HL-60 (cell line): ENCODE data around the gene CELA3A.

ENCODE experiments used
- DNase-seq, 2 experiments: peaks; one replicate each; pipeline ENCODE4 v3.0.0-alpha.2; 2010 to 2020; ENCODE audit warnings: low read depth in 1 of 2, low spot score in 1 of 2
- H3K27ac ChIP-seq: fragments of 250-450 bp; sonication (Bioruptor Pico); replicated peaks from 2 replicates; pipeline ENCODE4 v1.5.1; 2020; ENCODE audit warnings: mild to moderate bottlenecking, moderate library complexity
- H3K27me3 ChIP-seq: fragments of 250-450 bp; sonication (Bioruptor Pico); 2 replicates; pipeline ENCODE4 v1.5.1; 2021; ENCODE audit warnings: mild to moderate bottlenecking, moderate library complexity; ENCODE audit not compliant: insufficient read depth, poor library complexity, severe bottlenecking
- H3K4me3 ChIP-seq: replicated peaks from 2 replicates; pipeline ENCODE4 v1.5.1; 2011; ENCODE audit warnings: mild to moderate bottlenecking, control low read depth, low read length; ENCODE audit not compliant: insufficient read depth
- GABPA ChIP-seq: IDR thresholded peaks from 2 replicates; pipeline ENCODE4 v1.6.1; 2012; ENCODE audit warnings: low read depth
- POLR2AphosphoS5 ChIP-seq: IDR thresholded peaks from 2 replicates; pipeline ENCODE4 v1.6.1; 2012; ENCODE audit warnings: low read depth
- SPI1 ChIP-seq: IDR thresholded peaks from 2 replicates; pipeline ENCODE4 v1.6.1; 2012; ENCODE audit warnings: low read depth, mild to moderate bottlenecking, borderline replicate concordance
- long read RNA-seq: library from polyadenylated mRNA; unstranded; transcript quantifications from one replicate; pipeline ENCODE4 v2.0.0, GENCODE V29; 2020
- TF ChIP-seq, protein P1 (sequence below): IDR thresholded peaks from 2 replicates; pipeline ENCODE4 v1.6.1; 2012; ENCODE audit warnings: low read depth; ENCODE audit not compliant: insufficient replicate concordance
- TF ChIP-seq, protein P2 (sequence below): IDR thresholded peaks from one replicate; pipeline ENCODE4 v1.5.1; 2011; ENCODE audit warnings: low read length, control low read depth, inconsistent platforms; ENCODE audit not compliant: insufficient read depth

Gene CELA3A, protein sequence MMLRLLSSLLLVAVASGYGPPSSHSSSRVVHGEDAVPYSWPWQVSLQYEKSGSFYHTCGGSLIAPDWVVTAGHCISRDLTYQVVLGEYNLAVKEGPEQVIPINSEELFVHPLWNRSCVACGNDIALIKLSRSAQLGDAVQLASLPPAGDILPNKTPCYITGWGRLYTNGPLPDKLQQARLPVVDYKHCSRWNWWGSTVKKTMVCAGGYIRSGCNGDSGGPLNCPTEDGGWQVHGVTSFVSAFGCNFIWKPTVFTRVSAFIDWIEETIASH
- long read RNA-seq, result 0 reads

DNA sequence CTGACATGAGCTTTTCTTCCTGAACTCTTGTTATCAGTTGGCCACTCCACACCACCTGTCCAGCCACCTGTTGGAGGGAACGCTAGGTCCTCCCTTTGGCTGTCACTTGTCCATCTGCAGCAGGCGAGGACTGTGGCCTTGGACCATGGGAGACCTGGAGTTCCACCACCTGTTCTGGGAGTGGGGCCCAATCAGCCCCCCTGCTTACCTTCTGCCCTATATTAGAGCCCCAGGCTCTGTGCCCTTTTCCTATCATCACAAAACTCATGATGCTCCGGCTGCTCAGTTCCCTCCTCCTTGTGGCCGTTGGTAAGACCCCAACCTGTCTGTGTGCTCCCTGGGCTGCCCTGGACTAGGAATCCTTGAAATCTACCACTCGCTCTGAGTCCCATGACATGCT lies at the start of gene CELA3A:
Gene CELA3A, plus strand, starts transcription at position 249 of the 400 bp plus-strand sequence. Its CDS starts 18 bp downstream, at position 267.
- H3K4me3 ChIP-seq, result no peak within 1 kb of the TSS
- no peaks in the 10 kb centered on the region for H3K27me3 ChIP-seq
- DNase-seq, result no peak
- no peak within 1 kb of the TSS for H3K27ac ChIP-seq
- TF ChIP-seq POLR2AphosphoS5, result no peak
- TF ChIP-seq, protein P1, sequence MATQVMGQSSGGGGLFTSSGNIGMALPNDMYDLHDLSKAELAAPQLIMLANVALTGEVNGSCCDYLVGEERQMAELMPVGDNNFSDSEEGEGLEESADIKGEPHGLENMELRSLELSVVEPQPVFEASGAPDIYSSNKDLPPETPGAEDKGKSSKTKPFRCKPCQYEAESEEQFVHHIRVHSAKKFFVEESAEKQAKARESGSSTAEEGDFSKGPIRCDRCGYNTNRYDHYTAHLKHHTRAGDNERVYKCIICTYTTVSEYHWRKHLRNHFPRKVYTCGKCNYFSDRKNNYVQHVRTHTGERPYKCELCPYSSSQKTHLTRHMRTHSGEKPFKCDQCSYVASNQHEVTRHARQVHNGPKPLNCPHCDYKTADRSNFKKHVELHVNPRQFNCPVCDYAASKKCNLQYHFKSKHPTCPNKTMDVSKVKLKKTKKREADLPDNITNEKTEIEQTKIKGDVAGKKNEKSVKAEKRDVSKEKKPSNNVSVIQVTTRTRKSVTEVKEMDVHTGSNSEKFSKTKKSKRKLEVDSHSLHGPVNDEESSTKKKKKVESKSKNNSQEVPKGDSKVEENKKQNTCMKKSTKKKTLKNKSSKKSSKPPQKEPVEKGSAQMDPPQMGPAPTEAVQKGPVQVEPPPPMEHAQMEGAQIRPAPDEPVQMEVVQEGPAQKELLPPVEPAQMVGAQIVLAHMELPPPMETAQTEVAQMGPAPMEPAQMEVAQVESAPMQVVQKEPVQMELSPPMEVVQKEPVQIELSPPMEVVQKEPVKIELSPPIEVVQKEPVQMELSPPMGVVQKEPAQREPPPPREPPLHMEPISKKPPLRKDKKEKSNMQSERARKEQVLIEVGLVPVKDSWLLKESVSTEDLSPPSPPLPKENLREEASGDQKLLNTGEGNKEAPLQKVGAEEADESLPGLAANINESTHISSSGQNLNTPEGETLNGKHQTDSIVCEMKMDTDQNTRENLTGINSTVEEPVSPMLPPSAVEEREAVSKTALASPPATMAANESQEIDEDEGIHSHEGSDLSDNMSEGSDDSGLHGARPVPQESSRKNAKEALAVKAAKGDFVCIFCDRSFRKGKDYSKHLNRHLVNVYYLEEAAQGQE, result no peak
- TF ChIP-seq SPI1, result no peak

DNA sequence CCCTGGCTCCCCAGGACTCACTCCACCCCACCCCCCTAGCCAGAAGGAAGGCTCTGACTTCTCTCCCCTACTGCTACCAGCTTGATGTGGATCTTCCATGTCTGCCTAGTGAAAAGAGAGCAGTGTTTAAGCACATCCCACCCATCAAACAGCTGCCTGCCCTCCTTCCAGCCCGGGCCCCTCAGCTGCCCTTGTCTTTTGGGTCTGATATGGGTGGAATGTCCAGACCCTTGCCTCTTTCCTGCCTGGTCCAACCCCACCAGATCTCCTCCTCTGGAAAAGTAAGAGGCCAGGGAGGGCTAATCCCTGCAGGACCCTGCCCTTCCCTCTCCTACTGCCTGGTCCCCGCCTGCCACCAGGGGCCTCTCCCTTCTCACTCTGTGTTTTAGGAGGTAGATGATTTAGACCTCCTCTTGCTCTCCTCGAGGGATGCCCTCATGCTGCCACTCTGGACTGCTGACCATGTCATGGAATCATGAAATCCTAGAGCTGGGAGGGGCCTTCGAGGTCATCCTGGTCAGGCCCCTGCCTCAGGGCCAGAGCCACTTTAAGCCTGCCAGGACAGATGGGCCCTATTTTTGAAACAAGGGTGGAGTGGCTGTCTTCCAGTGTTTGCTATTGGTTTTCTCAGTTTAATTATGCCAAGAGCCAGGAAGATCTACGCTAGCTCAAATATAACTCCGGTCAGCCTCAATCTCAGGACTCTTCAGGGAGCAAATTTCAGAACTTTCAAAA lies 48.5 kb upstream of the CELA3A start:
- no peak for TF ChIP-seq GABPA
- no peak for TF ChIP-seq POLR2AphosphoS5
- TF ChIP-seq, protein P1, result no peak
- TF ChIP-seq SPI1, result no peak
- TF ChIP-seq, protein P2, sequence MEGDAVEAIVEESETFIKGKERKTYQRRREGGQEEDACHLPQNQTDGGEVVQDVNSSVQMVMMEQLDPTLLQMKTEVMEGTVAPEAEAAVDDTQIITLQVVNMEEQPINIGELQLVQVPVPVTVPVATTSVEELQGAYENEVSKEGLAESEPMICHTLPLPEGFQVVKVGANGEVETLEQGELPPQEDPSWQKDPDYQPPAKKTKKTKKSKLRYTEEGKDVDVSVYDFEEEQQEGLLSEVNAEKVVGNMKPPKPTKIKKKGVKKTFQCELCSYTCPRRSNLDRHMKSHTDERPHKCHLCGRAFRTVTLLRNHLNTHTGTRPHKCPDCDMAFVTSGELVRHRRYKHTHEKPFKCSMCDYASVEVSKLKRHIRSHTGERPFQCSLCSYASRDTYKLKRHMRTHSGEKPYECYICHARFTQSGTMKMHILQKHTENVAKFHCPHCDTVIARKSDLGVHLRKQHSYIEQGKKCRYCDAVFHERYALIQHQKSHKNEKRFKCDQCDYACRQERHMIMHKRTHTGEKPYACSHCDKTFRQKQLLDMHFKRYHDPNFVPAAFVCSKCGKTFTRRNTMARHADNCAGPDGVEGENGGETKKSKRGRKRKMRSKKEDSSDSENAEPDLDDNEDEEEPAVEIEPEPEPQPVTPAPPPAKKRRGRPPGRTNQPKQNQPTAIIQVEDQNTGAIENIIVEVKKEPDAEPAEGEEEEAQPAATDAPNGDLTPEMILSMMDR, result no peak
- no peak for DNase-seq
- no peaks in the 10 kb centered on the region for H3K27me3 ChIP-seq
- no peak overlapping the region for H3K4me3 ChIP-seq
- H3K27ac ChIP-seq, result no peak overlapping the region

DNA sequence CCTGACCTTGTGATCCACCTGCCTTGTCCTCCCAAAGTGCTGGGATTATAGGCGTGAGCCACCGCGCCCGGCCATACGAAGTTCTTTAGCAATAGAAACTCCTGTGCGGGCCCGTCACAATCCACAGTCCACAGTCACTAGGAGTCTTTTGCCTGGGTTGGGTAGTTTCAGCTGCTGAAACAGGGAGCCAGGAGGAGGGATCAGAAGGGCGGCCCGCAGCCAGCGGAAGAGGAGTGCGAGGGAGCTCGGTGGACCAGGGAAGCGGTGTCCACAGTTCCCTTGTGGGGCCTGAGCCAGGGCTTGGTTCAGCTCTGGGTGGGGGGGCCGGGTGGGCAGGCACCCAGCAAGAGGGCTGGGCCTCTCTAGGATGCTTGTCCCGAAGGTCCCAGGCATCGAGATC lies 46.4 kb upstream of the CELA3A start:
- Histone ChIP-seq H3K4me3 (no peak overlapping the region), H3K27ac (no peak overlapping the region), H3K27me3 (no peaks in the 10 kb centered on the region)
- TF ChIP-seq, protein P1, result no peak
- DNase-seq, result no peak

DNA sequence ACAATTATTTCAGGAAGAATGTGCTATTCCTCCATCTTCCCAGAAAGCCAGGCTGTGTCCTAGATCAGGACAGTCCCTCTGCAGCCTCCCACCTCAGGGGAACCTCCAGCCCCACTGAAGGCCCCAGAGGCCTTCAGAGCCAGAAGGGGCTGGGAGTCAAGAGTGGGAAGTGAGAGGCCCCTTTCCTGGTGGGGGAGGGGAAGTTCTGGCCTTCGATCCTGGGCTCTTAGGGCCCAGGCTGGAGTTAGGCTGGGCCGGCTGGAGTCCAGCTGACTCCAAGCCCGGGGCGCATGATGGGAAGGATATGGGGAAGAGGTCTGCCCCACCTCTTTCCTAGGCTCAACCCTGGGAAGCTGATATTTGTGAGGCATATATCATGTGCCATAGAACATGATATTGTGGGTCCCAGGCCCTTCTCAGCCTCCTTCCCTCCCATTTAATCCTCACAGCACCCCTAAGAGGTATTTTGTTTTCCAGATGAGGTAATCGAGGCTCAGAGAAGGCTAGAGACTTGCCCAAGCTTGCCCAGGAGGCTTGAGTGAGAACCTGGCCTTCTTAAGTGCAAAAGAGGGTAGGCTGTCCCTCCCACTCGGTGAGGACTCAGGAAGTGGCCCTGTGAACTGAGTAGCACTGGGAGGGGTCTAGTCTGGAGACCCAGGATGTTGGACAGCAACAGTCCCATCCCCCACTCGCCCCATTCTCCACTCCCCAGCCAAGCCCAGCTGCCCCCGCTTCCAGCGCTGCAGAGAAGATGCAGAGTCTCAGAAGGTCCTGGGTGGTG lies 45.8 kb upstream of the CELA3A start:
- no peak overlapping the region for H3K4me3 ChIP-seq
- DNase-seq, result no peak
- H3K27me3 ChIP-seq, result no peaks in the 10 kb centered on the region
- H3K27ac ChIP-seq, result no peak overlapping the region
- TF ChIP-seq POLR2AphosphoS5, result no peak
